Ectodermal cell (in vitro differentiated cells): ENCODE results near the gene REPS2.

Source experiments
- H3K27ac ChIP-seq: 2 replicates; pipeline ENCODE4 v1.7.0; 2013; ENCODE audit warnings: mild to moderate bottlenecking, low read depth, low read length; ENCODE audit not compliant: insufficient read depth, poor library complexity, severe bottlenecking
- H3K27me3 ChIP-seq: 2 replicates; pipeline ENCODE4 v1.7.0; 2013; ENCODE audit warnings: mild to moderate bottlenecking, low read length; ENCODE audit not compliant: insufficient read depth, control insufficient read depth, poor library complexity, severe bottlenecking
- H3K36me3 ChIP-seq: one replicate; pipeline ENCODE4 v1.7.0; 2013; ENCODE audit warnings: low read length; ENCODE audit not compliant: control insufficient read depth, insufficient read depth
- H3K4me1 ChIP-seq: one replicate; pipeline ENCODE4 v1.7.0; 2013; ENCODE audit warnings: low read length; ENCODE audit not compliant: control insufficient read depth, insufficient read depth
- H3K4me3 ChIP-seq: 2 replicates; pipeline ENCODE4 v1.7.0; 2013; ENCODE audit warnings: low read depth, low read length, control low read depth; ENCODE audit not compliant: insufficient read depth
- H3K9me3 ChIP-seq: 2 replicates; pipeline ENCODE4 v1.7.0; 2013; ENCODE audit warnings: mild to moderate bottlenecking, low read length, moderate library complexity; ENCODE audit not compliant: control insufficient read depth
- WGBS, 2 experiments: methylation state at CpG; one replicate each; pipeline ENCODE4 v1.1.7; 2013; ENCODE audit warnings: missing lambda C conversion rate in 2 of 2; 5-methylcytosine and 5-hydroxymethylcytosine counted together

REPS2 gene

GRCh38 chrX:17072301-17072700 is 125.8 kb downstream of the REPS2 start:
- Histone ChIP-seq H3K27me3 (no peaks in the 10 kb centered on the region), H3K4me1 (no peaks in the 10 kb centered on the region), H3K4me3 (no peak overlapping the region), H3K36me3 (no peaks in the 10 kb centered on the region), H3K9me3 (no peaks in the 10 kb centered on the region), H3K27ac (no peak overlapping the region)
- 89 to 91% methylated on average over 1 to 2 of the region's 2 CpGs for WGBS, 2 experiments

- Histone ChIP-seq H3K4me3 (no peak overlapping the region), H3K27ac (no peak overlapping the region), H3K36me3 (no peaks in the 10 kb centered on the region), H3K27me3 (no peaks in the 10 kb centered on the region), H3K9me3 (no peaks in the 10 kb centered on the region), H3K4me1 (no peaks in the 10 kb centered on the region)
- WGBS, 2 experiments: 87 to 94% methylated on average over 3 of the region's 3 CpGs
These were observed 126.3 kb downstream of the REPS2 start for GRCh38 chrX:17072721-17073230.

GRCh38 chrX:17075004-17075403 is 128.5 kb downstream of the REPS2 start:
- H3K9me3 ChIP-seq: no peaks in the 10 kb centered on the region
- H3K36me3 ChIP-seq: no peaks in the 10 kb centered on the region
- H3K4me3 ChIP-seq: no peak overlapping the region
- no peaks in the 10 kb centered on the region for H3K4me1 ChIP-seq
- no peak overlapping the region for H3K27ac ChIP-seq
- WGBS, 2 experiments: 100% methylated on average over 2 of the region's 2 CpGs; no CpG with 5 or more reads in 1 of the 2 experiments
- H3K27me3 ChIP-seq: no peaks in the 10 kb centered on the region

- WGBS, 2 experiments: 90 to 97% methylated on average over 5 of the region's 6 CpGs
- Histone ChIP-seq H3K27me3 (no peaks in the 10 kb centered on the region), H3K4me3 (no peak overlapping the region), H3K4me1 (no peaks in the 10 kb centered on the region), H3K27ac (no peak overlapping the region), H3K9me3 (no peaks in the 10 kb centered on the region), H3K36me3 (no peaks in the 10 kb centered on the region)
These were observed 130.9 kb downstream of the REPS2 start for GRCh38 chrX:17077361-17077760.

GRCh38 chrX:17078031-17078720 is 131.7 kb downstream of the REPS2 start:
- no peaks in the 10 kb centered on the region for H3K9me3 ChIP-seq
- no peaks in the 10 kb centered on the region for H3K4me1 ChIP-seq
- 91 to 93% methylated on average over 3 of the region's 3 CpGs for WGBS, 2 experiments
- H3K36me3 ChIP-seq: no peaks in the 10 kb centered on the region
- H3K27ac ChIP-seq: no peak overlapping the region
- H3K4me3 ChIP-seq: no peak overlapping the region
- no peaks in the 10 kb centered on the region for H3K27me3 ChIP-seq

GRCh38 chrX:17081511-17081910 is 135.1 kb downstream of the REPS2 start:
- no peaks in the 10 kb centered on the region for H3K36me3 ChIP-seq
- no peaks in the 10 kb centered on the region for H3K9me3 ChIP-seq
- no peaks in the 10 kb centered on the region for H3K4me1 ChIP-seq
- no peak overlapping the region for H3K27ac ChIP-seq
- WGBS, 2 experiments: 95 to 98% methylated on average over 3 of the region's 3 CpGs
- H3K27me3 ChIP-seq: no peaks in the 10 kb centered on the region
- no peak overlapping the region for H3K4me3 ChIP-seq

- Histone ChIP-seq H3K4me1 (no peaks in the 10 kb centered on the region), H3K36me3 (no peaks in the 10 kb centered on the region), H3K4me3 (no peak overlapping the region), H3K27ac (no peak overlapping the region), H3K27me3 (no peaks in the 10 kb centered on the region), H3K9me3 (no peaks in the 10 kb centered on the region)
- 94 to 100% methylated on average over 1 to 2 of the region's 2 CpGs for WGBS, 2 experiments
These were observed 135.5 kb downstream of the REPS2 start for GRCh38 chrX:17081968-17082367.

GRCh38 chrX:17082831-17083230 is 136.4 kb downstream of the REPS2 start:
- Histone ChIP-seq H3K27me3 (no peaks in the 10 kb centered on the region), H3K27ac (no peak overlapping the region), H3K36me3 (no peaks in the 10 kb centered on the region), H3K9me3 (no peaks in the 10 kb centered on the region), H3K4me3 (no peak overlapping the region), H3K4me1 (no peaks in the 10 kb centered on the region)
- 58 to 64% methylated on average over 6 to 7 of the region's 7 CpGs for WGBS, 2 experiments

- H3K9me3 ChIP-seq: no peaks in the 10 kb centered on the region
- 94 to 96% methylated on average over 2 to 3 of the region's 4 CpGs for WGBS, 2 experiments
- no peaks in the 10 kb centered on the region for H3K27me3 ChIP-seq
- no peaks in the 10 kb centered on the region for H3K36me3 ChIP-seq
- H3K27ac ChIP-seq: no peak overlapping the region
- H3K4me1 ChIP-seq: no peaks in the 10 kb centered on the region
- no peak overlapping the region for H3K4me3 ChIP-seq
These were observed 139.9 kb downstream of the REPS2 start for GRCh38 chrX:17086317-17086716.

GRCh38 chrX:17095161-17095560 is 148.7 kb downstream of the REPS2 start:
- no peaks in the 10 kb centered on the region for H3K9me3 ChIP-seq
- H3K36me3 ChIP-seq: no peaks in the 10 kb centered on the region
- H3K27me3 ChIP-seq: no peaks in the 10 kb centered on the region
- H3K4me3 ChIP-seq: no peak overlapping the region
- no peaks in the 10 kb centered on the region for H3K4me1 ChIP-seq
- no peak overlapping the region for H3K27ac ChIP-seq
